Endometrial microvascular endothelial cells (primary cell): ENCODE results near the gene BPIFB1. TPM values are rescaled to one million over a fixed set of nuclear protein-coding genes. Genes with fewer than 3 reads are reported as not detected.

Source experiments
- in situ Hi-C: cut with HindIII; loops from 2 replicates; pipeline ENCODE4 v1.10.0; 2017; ENCODE audit warnings: low sequenced_read_pairs, low pct_unique_long_range_greater_than_20kb; ENCODE audit errors: inconsistent ontology term
- total RNA-seq: library from RNA; depleted of rRNA; stranded (reverse); fragments of >200 nt; gene quantifications from one replicate; pipeline ENCODE4 v1.2.3, GENCODE V29; 2015; ENCODE audit errors: inconsistent ontology term

The BPIFB1 gene
- total RNA-seq, 1 donor from 2014 or later: not detected

GRCh38 chr20:33316343-33316742 lies 33.3 kb downstream of the BPIFB1 start:
- in situ Hi-C loops: no loop called here

- in situ Hi-C loops: no loop called here
These were observed 33.9 kb downstream of the BPIFB1 start for GRCh38 chr20:33316958-33317357.

DNA sequence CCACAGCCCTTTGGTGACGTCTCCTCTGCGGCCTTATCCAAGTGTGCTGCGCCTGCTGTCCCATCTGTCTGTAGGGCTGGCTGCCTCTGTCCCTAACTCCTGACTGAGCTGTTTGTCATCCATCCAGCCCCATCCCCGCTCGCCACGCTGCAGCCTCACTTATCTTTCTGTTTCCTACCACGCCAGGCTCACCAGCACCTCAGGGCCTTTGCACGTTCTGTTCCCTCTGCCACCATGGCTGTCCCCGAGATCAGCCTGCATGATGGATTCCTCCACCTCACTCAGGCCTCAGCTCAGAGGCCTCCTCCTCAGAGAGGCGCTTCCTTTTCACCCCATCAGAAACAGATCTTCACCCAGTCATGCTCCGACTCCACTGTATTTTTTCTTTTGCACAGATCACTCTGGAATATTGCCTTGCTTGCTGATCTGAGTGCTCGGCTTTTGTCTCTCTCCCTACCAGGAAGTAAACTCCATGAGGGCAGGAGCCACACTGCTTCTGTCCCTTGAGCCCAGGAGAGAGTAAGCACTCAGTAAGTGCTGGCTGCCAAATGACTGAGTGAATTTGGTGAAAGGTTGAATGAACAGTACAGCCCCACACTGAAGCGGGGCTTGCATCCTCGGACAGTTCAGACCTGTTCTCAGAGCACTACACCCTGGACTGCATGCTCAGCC lies 34.5 kb downstream of the BPIFB1 start:
- in situ Hi-C loops: no loop called here

DNA sequence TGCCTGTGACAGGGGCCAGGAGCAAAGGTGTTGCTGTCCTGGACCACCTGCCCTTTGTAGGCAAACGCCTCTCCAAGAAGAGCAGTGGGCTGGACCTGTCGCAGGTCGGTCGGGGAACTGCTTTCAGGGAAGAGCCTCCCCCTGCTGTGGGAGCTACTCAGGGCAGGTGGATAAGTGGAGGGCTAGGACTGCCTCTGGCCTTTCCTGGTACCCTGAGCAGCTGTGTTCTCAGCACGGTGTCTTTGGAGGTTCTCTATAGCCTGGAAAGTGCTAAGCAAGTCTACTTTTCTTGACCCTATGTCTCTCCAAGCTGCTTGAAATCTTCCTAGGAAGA lies 35.0 kb downstream of the BPIFB1 start:
- in situ Hi-C loops: no loop called here

- in situ Hi-C loops: no loop called here
These were observed 37.0 kb downstream of the BPIFB1 start for GRCh38 chr20:33320006-33320405.

DNA sequence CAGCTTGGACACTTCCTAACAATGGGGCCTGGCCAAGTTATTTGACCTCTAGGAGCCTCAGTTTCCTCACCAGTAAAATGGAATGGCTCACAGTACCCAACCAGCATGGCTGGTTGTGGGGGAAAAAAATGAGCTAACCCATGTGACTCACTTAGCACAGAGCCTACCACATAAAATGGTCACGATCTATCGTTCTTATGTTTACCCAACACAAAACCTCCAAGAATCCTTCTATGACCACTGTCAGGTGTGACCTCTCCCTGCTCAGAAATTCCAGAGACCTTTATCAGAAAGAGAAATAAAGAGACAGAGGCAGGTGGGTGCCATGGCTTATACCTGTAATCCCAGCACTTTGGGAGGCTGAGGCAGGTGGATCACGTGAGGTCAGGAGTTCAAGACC lies 39.4 kb downstream of the BPIFB1 start:
- in situ Hi-C loops: no loop called here

GRCh38 chr20:33323236-33323635 lies 40.2 kb downstream of the BPIFB1 start:
- in situ Hi-C loops: no loop called here

DNA sequence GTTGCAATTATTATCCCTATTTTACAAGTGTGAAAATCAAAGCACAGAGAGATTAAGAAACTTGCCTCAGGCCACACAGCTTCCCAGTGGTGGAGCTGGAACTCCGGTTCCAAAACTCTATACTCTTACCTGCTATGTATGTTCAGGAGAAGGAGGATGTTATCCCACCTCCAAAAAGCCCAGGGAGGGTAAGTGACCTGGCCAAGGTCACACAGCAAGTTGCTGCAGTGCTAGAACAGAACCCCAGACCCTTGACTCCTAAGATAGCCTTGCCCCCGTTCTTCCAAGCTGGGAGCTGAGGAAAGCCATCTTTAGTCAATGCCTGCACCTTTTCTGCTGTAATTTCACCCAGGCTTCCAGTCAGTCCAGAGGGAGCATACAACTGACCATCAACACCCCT lies 42.3 kb downstream of the BPIFB1 start:
- in situ Hi-C loops: no loop called here

DNA sequence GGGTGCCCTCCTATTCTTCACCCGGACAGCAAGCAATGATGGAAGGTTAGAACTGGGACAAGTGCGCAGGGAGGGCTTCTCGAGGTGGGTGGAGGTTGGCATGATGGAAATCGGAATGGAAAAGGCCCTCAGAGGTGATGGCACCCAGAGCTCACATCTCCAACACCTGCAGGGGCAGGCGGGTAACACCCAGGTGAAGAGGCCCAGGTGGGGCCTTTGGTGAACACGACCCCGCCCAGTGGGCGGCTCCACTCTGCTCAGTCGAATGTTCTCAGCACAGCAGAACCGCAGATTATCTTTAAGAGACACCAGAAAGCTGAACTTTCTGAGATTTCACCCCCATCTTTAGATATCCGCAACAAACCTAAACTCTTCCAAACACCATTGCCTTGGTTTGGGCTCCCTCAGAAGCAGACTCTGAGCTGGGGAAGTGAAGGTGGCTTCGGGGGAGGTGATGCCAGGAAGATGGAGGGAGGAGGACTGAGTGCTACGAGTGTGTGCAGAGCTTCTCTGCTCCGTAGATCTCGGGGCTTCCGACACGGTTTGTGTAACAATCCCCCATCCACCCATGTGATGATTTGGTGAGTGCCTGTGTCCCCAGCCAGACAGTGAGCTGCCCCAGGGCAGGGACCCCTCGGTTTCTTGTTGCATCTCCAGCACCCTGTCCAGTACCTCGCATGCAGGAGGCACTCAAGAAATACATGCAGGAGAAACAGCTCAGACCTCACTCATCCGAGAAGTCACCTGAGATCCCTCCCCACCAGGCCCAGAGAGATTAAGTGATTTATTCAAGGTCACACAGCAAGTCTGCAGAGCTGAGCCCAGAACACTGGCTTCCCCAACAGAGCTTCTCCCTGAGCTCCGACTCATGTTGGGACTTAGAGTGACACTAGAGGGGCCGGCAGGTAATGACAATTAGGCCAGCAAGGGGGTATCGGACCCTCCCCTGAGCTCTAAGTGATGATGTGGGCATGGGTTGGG lies 45.4 kb downstream of the BPIFB1 start:
- in situ Hi-C loops: no loop called here

DNA sequence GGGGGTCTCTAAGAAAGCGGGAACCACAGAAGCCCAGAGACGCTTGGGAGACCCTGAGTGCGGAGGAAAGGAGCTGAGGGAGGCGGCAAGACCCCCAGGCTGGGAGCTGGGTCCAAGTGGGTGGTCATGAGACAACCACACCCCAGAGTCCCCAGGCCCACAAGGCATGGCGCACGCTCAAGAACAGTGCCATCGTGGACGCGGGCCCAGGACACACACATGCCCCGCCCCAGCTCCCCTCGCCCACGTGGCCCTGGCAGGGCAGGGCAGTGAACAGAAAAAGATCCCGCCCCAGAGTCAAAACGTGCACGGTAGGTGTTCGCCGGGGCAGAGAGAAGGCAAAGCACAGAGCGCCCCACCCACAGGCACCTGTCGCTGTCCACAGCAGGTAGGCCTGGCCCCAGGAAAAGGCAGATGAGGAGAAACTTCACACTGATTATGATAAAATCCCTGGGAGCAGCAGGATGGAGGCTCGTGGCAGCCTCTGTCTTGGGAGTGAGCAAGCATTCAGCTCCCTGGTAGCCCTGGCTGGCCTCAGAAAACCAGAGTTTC lies 50.0 kb downstream of the BPIFB1 start:
- in situ Hi-C loops: no loop called here

DNA sequence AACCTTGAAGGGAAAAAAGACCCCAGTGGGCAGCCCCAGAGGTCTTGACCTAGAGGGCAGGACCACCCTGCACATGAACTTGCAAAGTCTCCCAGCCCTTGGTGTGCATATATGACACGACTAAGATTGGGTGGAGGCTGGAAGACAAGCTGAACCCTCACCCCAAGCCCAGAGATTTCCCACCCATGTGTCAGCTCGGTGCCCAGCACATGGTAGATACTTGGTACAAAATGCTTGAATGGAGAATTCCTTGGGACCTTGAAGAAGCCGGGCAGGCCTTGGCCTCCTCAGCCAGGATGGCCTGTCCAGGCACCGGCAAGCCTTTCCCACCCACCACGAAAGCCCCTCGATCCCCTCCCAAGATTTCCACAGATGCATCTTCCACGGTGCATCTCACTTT lies 50.6 kb downstream of the BPIFB1 start:
- in situ Hi-C loops: no loop called here

GRCh38 chr20:33334111-33334510 lies 51.1 kb downstream of the BPIFB1 start:
- in situ Hi-C loops: no loop called here

DNA sequence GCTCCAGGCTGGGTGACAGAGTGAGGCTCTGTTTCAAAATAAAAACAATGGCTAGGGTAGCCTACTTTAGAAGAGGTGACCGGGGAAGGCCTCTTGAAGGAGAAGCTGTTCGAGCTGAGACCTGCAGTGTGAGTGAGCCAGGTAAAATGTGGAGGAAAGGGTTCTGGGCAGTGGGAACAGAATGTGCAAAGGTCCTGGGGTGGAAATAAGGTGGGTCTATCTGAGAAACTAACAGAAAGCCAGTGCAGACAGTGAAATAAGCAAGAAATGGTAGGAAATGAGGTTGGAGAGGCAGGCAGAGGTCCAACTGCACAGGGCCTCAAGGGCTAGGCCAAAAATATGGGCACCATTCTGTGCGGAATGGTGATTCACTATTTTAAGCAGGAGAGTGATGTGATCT lies 53.4 kb downstream of the BPIFB1 start:
- in situ Hi-C loops: no loop called here

GRCh38 chr20:33337119-33337518 lies 54.1 kb downstream of the BPIFB1 start:
- in situ Hi-C loops: no loop called here

DNA sequence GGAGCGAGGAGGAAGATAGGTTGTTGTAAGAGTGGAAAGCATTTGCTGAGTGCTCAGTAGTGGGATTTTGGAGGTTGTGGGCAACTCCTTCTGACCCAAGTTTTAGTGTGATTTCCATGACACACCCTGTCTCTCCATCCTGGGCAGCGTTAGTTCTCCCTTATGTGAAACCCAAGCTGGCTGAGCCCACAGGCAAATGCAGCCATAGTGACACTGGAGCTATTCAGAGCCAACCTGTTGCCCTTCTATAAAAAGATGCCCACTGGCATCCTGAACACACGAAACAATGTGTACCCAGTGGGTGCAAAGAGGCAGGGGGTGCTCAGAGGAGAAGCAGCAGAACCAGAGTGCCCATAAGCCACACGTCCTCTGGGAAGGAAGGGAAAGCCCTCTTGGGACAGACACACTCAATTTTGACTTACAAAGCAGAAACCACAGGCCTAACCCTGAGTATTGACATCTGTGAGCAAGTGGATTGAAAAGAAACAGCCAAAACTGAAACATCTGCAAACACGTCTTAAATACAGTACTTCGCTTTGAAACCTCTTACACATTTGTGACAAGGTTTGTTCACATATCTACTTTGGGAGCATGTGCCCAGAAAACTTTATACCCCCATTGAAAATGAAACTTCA lies 54.6 kb downstream of the BPIFB1 start:
- in situ Hi-C loops: no loop called here

- in situ Hi-C loops: no loop called here
These were observed 55.6 kb downstream of the BPIFB1 start for GRCh38 chr20:33338467-33339258.

GRCh38 chr20:33339515-33340058 lies 56.6 kb downstream of the BPIFB1 start:
- in situ Hi-C loops: no loop called here

GRCh38 chr20:33343521-33343920 lies 60.5 kb downstream of the BPIFB1 start:
- in situ Hi-C loops: no loop called here

- in situ Hi-C loops: no loop called here
These were observed 62.3 kb downstream of the BPIFB1 start for GRCh38 chr20:33345342-33345741.
